OCI-LY1 (cell line): ENCODE data around the gene CDC14B.

Source experiments
- CTCF ChIP-seq: fragments of 200-600 bp; sonication (generic), shearing (Covaris generic); IDR thresholded peaks from 2 replicates; pipeline ENCODE4 v1.5.1; 2017; ENCODE audit warnings: mild to moderate bottlenecking, antibody characterized with exemption, low read length, moderate library complexity, mixed read lengths
- EZH2 ChIP-seq: fragments of 200-600 bp; sonication (generic), shearing (Covaris generic); IDR thresholded peaks from 2 replicates; pipeline ENCODE4 v1.8.0; 2017; ENCODE audit warnings: borderline replicate concordance, mixed run types, mild to moderate bottlenecking, antibody characterized with exemption, low read length, moderate library complexity, mixed read lengths

GRCh38 chr9:96615411-96615810 is 4.2 kb downstream of the CDC14B start:
- TF ChIP-seq CTCF (no peak), EZH2 (no peak)
